Trophoblast cell (in vitro differentiated cells and primary cell): ENCODE results near the gene ZNF212. TPM values are rescaled to one million over a fixed set of nuclear protein-coding genes. Genes with fewer than 3 reads are reported as not detected.

Experiments used
- DNase-seq, 2 donors: peaks; one replicate each; pipeline ENCODE4 v3.0.0-alpha.2; 2016
- H2AFZ ChIP-seq: 2 replicates; pipeline ENCODE4 v1.6.1; 2013; ENCODE audit warnings: low read length, moderate library complexity, mild to moderate bottlenecking; ENCODE audit not compliant: insufficient read depth, poor library complexity
- H2AK5ac ChIP-seq: 2 replicates; pipeline ENCODE4 v1.6.1; 2013; ENCODE audit warnings: mild to moderate bottlenecking, low read length
- H2BK120ac ChIP-seq: 2 replicates; pipeline ENCODE4 v1.6.1; 2013; ENCODE audit warnings: low read length, mild to moderate bottlenecking, moderate library complexity; ENCODE audit not compliant: insufficient read depth, poor library complexity
- H2BK12ac ChIP-seq: 2 replicates; pipeline ENCODE4 v1.6.1; 2013; ENCODE audit warnings: mild to moderate bottlenecking, low read length, moderate library complexity
- H2BK5ac ChIP-seq: 2 replicates; pipeline ENCODE4 v1.6.1; 2013; ENCODE audit warnings: low read length, low read depth, moderate library complexity, mild to moderate bottlenecking; ENCODE audit not compliant: poor library complexity
- H3K14ac ChIP-seq: 2 replicates; pipeline ENCODE4 v1.6.1; 2013; ENCODE audit warnings: mild to moderate bottlenecking, low read length
- H3K18ac ChIP-seq: 2 replicates; pipeline ENCODE4 v1.6.1; 2013; ENCODE audit warnings: mild to moderate bottlenecking, low read length
- H3K23ac ChIP-seq: 2 replicates; pipeline ENCODE4 v1.6.1; 2013; ENCODE audit warnings: low read length
- H3K27ac ChIP-seq: 2 replicates; pipeline ENCODE4 v1.5.1; 2013; ENCODE audit warnings: low read depth, mild to moderate bottlenecking, inconsistent platforms, low read length, moderate library complexity
- H3K27me3 ChIP-seq: 2 replicates; pipeline ENCODE4 v1.6.1; 2013; ENCODE audit warnings: inconsistent platforms, mild to moderate bottlenecking, low read length, moderate library complexity; ENCODE audit not compliant: insufficient read depth
- H3K36me3 ChIP-seq, 2 experiments: 1 replicate in 1 of 2; 2 replicates in 1 of 2; pipeline ENCODE4 v1.6.1; 2013; ENCODE audit warnings: low read length in 2 of 2, mild to moderate bottlenecking in 2 of 2, moderate library complexity in 1 of 2; ENCODE audit not compliant: insufficient read depth in 2 of 2, control insufficient read depth in 1 of 2
- H3K4ac ChIP-seq: 2 replicates; pipeline ENCODE4 v1.6.1; 2013; ENCODE audit warnings: low read depth, mild to moderate bottlenecking, low read length, moderate library complexity
- H3K4me1 ChIP-seq, 2 experiments: 1 replicate in 1 of 2; 2 replicates in 1 of 2; pipeline ENCODE4 v1.6.1; 2013; ENCODE audit warnings: low read length in 2 of 2, mild to moderate bottlenecking in 2 of 2, moderate library complexity in 1 of 2; ENCODE audit not compliant: insufficient read depth in 2 of 2, control insufficient read depth in 1 of 2
- H3K4me2 ChIP-seq: 2 replicates; pipeline ENCODE4 v1.6.1; 2013; ENCODE audit warnings: inconsistent platforms, mild to moderate bottlenecking, low read length, moderate library complexity
- H3K4me3 ChIP-seq: 2 replicates; pipeline ENCODE4 v1.5.1; 2013; ENCODE audit warnings: mild to moderate bottlenecking, low read depth, low read length, inconsistent platforms
- H3K79me1 ChIP-seq: one replicate; pipeline ENCODE4 v1.6.1; 2013; ENCODE audit warnings: low read length
- H3K79me2 ChIP-seq: 2 replicates; pipeline ENCODE4 v1.6.1; 2013; ENCODE audit warnings: low read length, mild to moderate bottlenecking; ENCODE audit not compliant: control insufficient read depth, insufficient read depth, poor library complexity
- H3K9ac ChIP-seq: 2 replicates; pipeline ENCODE4 v1.6.1; 2013; ENCODE audit warnings: mild to moderate bottlenecking, low read length
- H3K9me3 ChIP-seq: 2 replicates; pipeline ENCODE4 v1.6.1; 2013; ENCODE audit warnings: low read depth, mild to moderate bottlenecking, control low read depth, inconsistent platforms, low read length; ENCODE audit not compliant: insufficient read depth
- H4K12ac ChIP-seq: 2 replicates; pipeline ENCODE4 v1.6.1; 2013; ENCODE audit warnings: low read depth, mild to moderate bottlenecking, low read length, moderate library complexity
- H4K8ac ChIP-seq: 2 replicates; pipeline ENCODE4 v1.6.1; 2013; ENCODE audit warnings: low read depth, mild to moderate bottlenecking, low read length, moderate library complexity
- H4K91ac ChIP-seq: one replicate; pipeline ENCODE4 v1.6.1; 2013; ENCODE audit warnings: low read depth, mild to moderate bottlenecking, low read length, moderate library complexity
- WGBS: extraction: QIAGEN DNeasy Blood & Tissue Kit; methylation state at CpG from one replicate; pipeline ENCODE4 v1.1.7; 2013; ENCODE audit warnings: missing lambda C conversion rate; ENCODE audit not compliant: insufficient read length, insufficient coverage; ENCODE audit errors: extremely low coverage; 5-methylcytosine and 5-hydroxymethylcytosine counted together
- polyA plus RNA-seq: library from polyadenylated mRNA; stranded (reverse); fragments of 200-250 nt; gene quantifications from 2 replicates; pipeline ENCODE4 v1.2.3, GENCODE V29; 2013

ZNF212 gene
- polyA plus RNA-seq, result 5.5 and 5.8 TPM in 2 replicates

DNA sequence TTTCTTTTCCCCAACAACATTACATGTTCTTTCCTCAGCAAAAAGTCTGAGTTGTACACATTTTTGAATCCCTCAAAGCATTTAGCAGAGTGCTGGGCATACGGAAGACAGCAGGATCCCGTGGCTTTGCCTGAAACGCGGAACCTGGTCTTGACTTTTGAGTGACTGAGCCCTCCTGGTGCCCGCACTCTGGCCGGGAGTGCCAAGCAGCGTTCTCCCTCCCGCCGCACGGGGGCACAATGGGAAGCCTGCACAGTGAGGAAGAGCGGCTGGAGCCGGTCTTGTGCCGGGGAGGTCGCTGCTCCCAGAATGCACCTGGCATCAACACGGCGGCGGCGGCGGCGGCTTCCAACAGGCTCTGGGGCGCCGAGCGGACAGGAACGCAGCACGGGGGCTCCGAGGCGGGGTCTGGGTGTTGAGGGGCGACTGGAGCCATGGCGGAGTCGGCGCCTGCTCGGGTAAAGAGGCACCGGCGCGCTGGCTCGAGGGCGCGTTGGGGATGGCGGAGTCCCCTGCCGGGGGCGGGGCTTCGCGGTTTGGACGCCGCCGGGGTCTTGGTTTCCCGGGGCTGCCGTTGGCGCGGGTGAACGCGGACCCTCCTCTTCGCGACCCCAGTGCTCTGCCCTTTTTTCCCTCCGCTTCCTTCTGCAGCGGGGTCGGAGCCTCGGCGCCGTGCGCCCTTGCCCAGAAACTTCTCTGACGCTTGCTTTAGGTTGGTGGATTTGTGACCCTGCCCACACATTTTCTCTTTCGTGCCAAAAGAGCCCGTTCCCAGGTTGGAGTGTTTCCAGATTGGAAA is at the start of gene ZNF212:
ZNF212 (plus strand) TSS at position 307 of the 799 bp plus-strand sequence; CDS start at position 435, 128 bp downstream.
- Histone ChIP-seq H3K23ac (no peak within 1 kb of the TSS), H3K36me3 (peaks cover 0 to 2% of the 10 kb centered on the region in 2 experiments), H3K9me3 (no peaks in the 10 kb centered on the region), H4K12ac (peak within 1 kb of the TSS; percentile 71), H3K4me2 (peak within 1 kb of the TSS; percentile 99), H3K18ac (peak within 1 kb of the TSS; percentile 73), H3K9ac (peak within 1 kb of the TSS; percentile 88), H2BK12ac (no peak within 1 kb of the TSS), H2BK5ac (peak within 1 kb of the TSS; percentile 38), H3K79me2 (peaks cover 8% of the 10 kb centered on the region), H4K91ac (peak within 1 kb of the TSS; percentile 71), H3K27me3 (no peaks in the 10 kb centered on the region), H3K27ac (no peak within 1 kb of the TSS), H3K4me3 (peak within 1 kb of the TSS; percentile 94), H4K8ac (peak within 1 kb of the TSS; percentile 90), H3K79me1 (peaks cover 4% of the 10 kb centered on the region), H3K4me1 (peaks cover 0 to 6% of the 10 kb centered on the region in 2 experiments), H2AK5ac (peak within 1 kb of the TSS; percentile 52), H2BK120ac (peak within 1 kb of the TSS; percentile 76), H2AFZ (peak within 1 kb of the TSS; percentile 62), H3K4ac (peak within 1 kb of the TSS; percentile 98), H3K14ac (peak within 1 kb of the TSS; percentile 54)
- WGBS, result no CpG with 5 or more reads among the region's 64 CpGs
- DNase-seq, result peak; percentile 97 to 99

DNA sequence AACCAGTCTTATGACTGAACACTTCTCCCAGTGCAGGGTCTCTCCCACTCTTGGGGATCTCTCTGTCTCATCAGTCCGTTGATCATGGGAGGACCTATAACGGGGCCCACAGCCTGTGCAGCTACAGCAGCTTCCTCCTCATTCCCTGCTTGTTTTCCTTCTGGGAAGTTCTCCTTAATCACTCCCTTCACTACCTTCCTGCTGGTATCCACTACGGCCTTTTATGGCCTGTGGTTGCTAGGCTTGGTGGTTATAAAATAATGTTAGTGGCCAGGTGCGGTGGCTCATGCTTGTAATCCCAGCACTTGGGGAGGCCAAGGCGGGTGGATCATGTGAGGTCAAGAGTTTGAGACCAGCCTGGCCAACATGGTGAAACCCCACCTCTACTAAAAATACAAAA is 47.6 kb upstream of the ZNF212 start:
- Histone ChIP-seq H3K36me3 (no peaks in the 10 kb centered on the region), H3K4me2 (no peak overlapping the region), H3K4ac (no peak overlapping the region), H4K12ac (no peak overlapping the region), H3K79me1 (peaks cover 3% of the 10 kb centered on the region), H2BK12ac (no peak overlapping the region), H2BK120ac (no peak overlapping the region), H3K9me3 (peaks cover 1% of the 10 kb centered on the region), H3K14ac (no peak overlapping the region), H2BK5ac (no peak overlapping the region), H4K91ac (no peak overlapping the region), H3K4me1 (peaks cover 6 to 7% of the 10 kb centered on the region in 2 experiments), H3K27ac (no peak overlapping the region), H3K18ac (no peak overlapping the region), H4K8ac (no peak overlapping the region), H3K27me3 (no peaks in the 10 kb centered on the region), H3K9ac (no peak overlapping the region), H3K79me2 (peaks cover 12% of the 10 kb centered on the region), H2AFZ (no peak overlapping the region), H3K23ac (no peak overlapping the region), H3K4me3 (no peak overlapping the region), H2AK5ac (no peak overlapping the region)
- WGBS, result no CpG with 5 or more reads among the region's 5 CpGs
- DNase-seq, result no peak

DNA sequence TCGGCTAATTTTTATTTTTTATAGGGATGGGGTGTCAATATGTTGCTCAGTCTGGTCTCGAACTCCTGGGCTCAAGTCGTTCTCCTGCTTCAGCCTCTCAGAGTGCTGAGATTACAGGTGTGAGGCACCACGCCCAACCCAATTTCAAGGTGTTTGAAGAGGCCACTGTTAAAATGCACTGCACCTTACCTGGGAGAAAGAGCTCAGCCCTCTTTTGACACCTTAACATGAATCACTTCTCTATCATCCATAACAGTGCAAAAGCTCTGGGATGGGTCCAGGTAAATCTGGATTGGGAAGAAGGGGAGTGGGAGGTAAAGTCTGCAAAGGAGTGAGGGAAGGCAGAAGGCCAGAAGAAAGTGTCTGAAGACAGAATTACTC is 44.7 kb upstream of the ZNF212 start:
- H2BK12ac ChIP-seq, result no peak overlapping the region
- peaks cover 15 to 17% of the 10 kb centered on the region in 2 experiments for H3K36me3 ChIP-seq
- no peaks in the 10 kb centered on the region for H3K27me3 ChIP-seq
- H3K23ac ChIP-seq, result no peak overlapping the region
- H3K4me1 ChIP-seq, result peaks cover 9 to 11% of the 10 kb centered on the region in 2 experiments
- no peak overlapping the region for H2AK5ac ChIP-seq
- no peak for DNase-seq
- no peak overlapping the region for H3K18ac ChIP-seq
- no peak overlapping the region for H3K14ac ChIP-seq
- H4K8ac ChIP-seq, result peak overlapping the region; percentile 65
- no peak overlapping the region for H4K91ac ChIP-seq
- H3K4ac ChIP-seq, result no peak overlapping the region
- peak overlapping the region; percentile 95 for H3K4me2 ChIP-seq
- H4K12ac ChIP-seq, result no peak overlapping the region
- H3K79me2 ChIP-seq, result peaks cover 12% of the 10 kb centered on the region
- no peak overlapping the region for H3K4me3 ChIP-seq
- H2AFZ ChIP-seq, result peak overlapping the region; percentile 59
- H3K27ac ChIP-seq, result no peak overlapping the region
- no peak overlapping the region for H3K9ac ChIP-seq
- no peak overlapping the region for H2BK120ac ChIP-seq
- no peak overlapping the region for H2BK5ac ChIP-seq
- H3K79me1 ChIP-seq, result peaks cover 3% of the 10 kb centered on the region
- no CpG with 5 or more reads among the region's 4 CpGs for WGBS
- peaks cover 4% of the 10 kb centered on the region for H3K9me3 ChIP-seq

DNA sequence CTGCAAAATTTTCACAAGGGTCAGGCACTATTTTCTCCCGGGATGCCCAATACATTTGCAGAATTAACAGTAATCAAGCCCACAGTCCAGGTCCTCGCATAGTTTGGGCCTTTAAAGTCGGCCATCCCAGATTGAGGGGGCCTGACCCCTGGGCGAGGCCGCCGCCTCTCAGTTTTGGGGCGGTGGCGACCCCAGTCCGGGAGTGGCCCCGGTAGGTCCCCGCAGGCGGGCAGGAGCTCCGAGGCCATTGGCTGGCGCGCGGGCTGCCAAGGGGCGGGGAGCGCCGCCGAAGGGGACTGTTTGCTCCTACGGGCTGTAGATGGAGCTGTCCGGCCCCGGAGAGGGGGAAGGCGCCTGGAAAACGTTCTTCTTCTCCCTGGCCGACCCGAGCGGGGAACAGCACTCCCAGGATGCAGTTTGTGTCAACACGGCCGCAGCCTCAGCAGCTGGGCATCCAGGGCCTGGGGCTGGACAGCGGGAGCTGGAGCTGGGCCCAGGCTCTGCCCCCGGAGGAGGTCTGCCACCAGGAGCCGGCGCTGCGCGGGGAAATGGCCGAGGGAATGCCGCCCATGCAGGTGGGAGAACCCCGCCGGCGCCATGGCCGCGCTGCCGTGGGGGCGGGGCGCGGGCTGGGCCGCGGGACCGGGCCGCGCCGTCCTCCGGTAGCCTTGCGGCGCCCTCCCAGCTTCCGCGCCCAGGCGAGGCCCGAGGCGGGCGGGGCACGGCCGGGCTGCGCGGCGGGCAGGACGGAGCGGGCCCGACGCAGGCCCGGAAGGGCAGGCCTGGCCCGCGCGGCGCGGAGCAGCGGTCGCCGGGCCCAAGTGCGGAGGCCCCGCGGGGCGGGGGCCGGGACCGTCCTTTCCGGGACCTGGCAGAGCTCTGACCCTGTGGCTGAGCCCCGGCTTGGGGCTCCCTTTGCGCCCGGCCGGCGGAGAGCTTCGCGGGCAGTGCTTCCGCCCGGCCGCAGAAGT is 44.0 kb upstream of the ZNF212 start, which contains the start of gene ZNF282:
ZNF282 (plus strand) TSS at position 367 of the 971 bp plus-strand sequence; CDS start at position 411, 44 bp downstream.
- WGBS, result no CpG with 5 or more reads among the region's 97 CpGs
- peaks cover 12% of the 10 kb centered on the region for H3K79me2 ChIP-seq

More for the DNA sequence above, 44.0 kb upstream of the ZNF212 start, which contains the start of gene ZNF282:
- H4K8ac ChIP-seq, result peak within 1 kb of the TSS; percentile 92
- peak within 1 kb of the TSS; percentile 93 for H2BK5ac ChIP-seq
- peaks cover 3% of the 10 kb centered on the region for H3K79me1 ChIP-seq
- no peak within 1 kb of the TSS for H3K23ac ChIP-seq
- H2AK5ac ChIP-seq, result peak within 1 kb of the TSS; percentile 83
- peak within 1 kb of the TSS; percentile 88 for H3K4ac ChIP-seq
- H4K91ac ChIP-seq, result peak within 1 kb of the TSS; percentile 91
- H3K9me3 ChIP-seq, result peaks cover 7% of the 10 kb centered on the region
- H3K27ac ChIP-seq, result peak within 1 kb of the TSS; percentile 79
- H2BK120ac ChIP-seq, result peak within 1 kb of the TSS; percentile 74
- H4K12ac ChIP-seq, result peak within 1 kb of the TSS; percentile 77
- H3K18ac ChIP-seq, result peak within 1 kb of the TSS; percentile 81
- peak within 1 kb of the TSS; percentile 97 for H3K4me3 ChIP-seq
- H3K27me3 ChIP-seq, result no peaks in the 10 kb centered on the region
- peak within 1 kb of the TSS; percentile 95 for H3K4me2 ChIP-seq
- peak within 1 kb of the TSS; percentile 100 for H3K9ac ChIP-seq
- H3K14ac ChIP-seq, result peak within 1 kb of the TSS; percentile 92
- peak within 1 kb of the TSS; percentile 68 for H2AFZ ChIP-seq
- peak; percentile 85 for DNase-seq
- peaks cover 9 to 11% of the 10 kb centered on the region in 2 experiments for H3K4me1 ChIP-seq
- no peak within 1 kb of the TSS for H2BK12ac ChIP-seq
- H3K36me3 ChIP-seq, result peaks cover 20% of the 10 kb centered on the region in 2 experiments
